ENCODE data around the gene ATP2B2.

- no peak for TF ChIP-seq CTCF (IDR thresholded peaks at IDR 0.05)
- TF ChIP-seq POLR2A (IDR thresholded peaks at IDR 0.05), result no peak
These were observed 64.7 kb downstream of the ATP2B2 start for GRCh38 chr3:10440684-10441083.
